GM12892 (cell line): ENCODE measurements around the gene ARPC4.

Source experiments
- POLR2A ChIP-seq: IDR thresholded peaks from 2 replicates; pipeline ENCODE4 v1.6.1; 2011; ENCODE audit warnings: low read depth, low read length, control low read depth
- POLR2AphosphoS5 ChIP-seq: IDR thresholded peaks from 2 replicates; pipeline ENCODE4 v1.6.1; 2011; ENCODE audit warnings: low read depth, low read length, control low read depth
- TAF1 ChIP-seq: IDR thresholded peaks from 2 replicates; pipeline ENCODE4 v1.6.1; 2011; ENCODE audit warnings: low read depth, mild to moderate bottlenecking, control low read depth, low read length, borderline replicate concordance

DNA sequence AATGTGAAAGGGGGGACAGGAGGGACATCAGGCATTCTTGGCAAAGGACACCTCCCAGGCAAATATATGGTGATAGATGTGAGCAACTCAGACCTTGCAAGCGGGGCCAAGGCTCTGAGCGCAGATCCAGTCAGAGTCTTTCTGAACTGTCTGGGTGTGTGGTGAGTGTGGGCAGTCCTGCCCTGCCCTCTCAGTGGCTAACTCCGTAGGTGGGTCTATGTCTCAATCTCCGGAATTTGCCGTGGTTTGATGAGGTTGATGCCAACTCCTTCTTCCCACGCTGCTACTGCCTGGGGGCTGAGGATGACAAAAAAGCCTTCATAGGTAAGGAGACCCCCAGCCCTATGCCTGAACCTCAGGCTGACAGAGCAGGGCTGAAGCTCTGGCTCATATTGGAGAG is 24.6 kb downstream of the ARPC4 start:
- TF ChIP-seq POLR2AphosphoS5 (no peak), POLR2A (no peak), TAF1 (no peak)
